Measurements from ENCODE around the gene HDAC9. TPM values are rescaled to one million over a fixed set of nuclear protein-coding genes. Genes with fewer than 3 reads are reported as not detected.

HDAC9 gene
- total RNA-seq: 0.48 and 0.52 TPM in 2 replicates

- intact Hi-C loops (cut with micrococcal nuclease): loop anchor here (1.0 kb wide), 1 partner anchor 43 kb away; no protein-coding TSS in a partner anchor
- Mint-ChIP-seq H3K27ac (peak within 1 kb of the TSS; percentile 59), H3K27me3 (ENCODE audit: low read depth) (no peaks in the 10 kb centered on the region), H3K4me1 (ENCODE audit: low read depth) (peaks cover 15% of the 10 kb centered on the region), H3K4me3 (ENCODE audit: low read depth) (peak within 1 kb of the TSS; percentile 24), H3K36me3 (ENCODE audit: low read depth) (no peaks in the 10 kb centered on the region), H3K9me3 (no peaks in the 10 kb centered on the region)
- no peak for DNase-seq (ENCODE audit: low spot score)
Observed at GRCh38 chr7:18495412-18496340, at the start of gene HDAC9. HDAC9 (plus strand) TSS chr7:18495749; CDS start chr7:18496303, 554 bp downstream.

- no peaks in the 10 kb centered on the region for H3K36me3 Mint-ChIP-seq (ENCODE audit: low read depth)
- H3K27ac Mint-ChIP-seq: no peak overlapping the region
- H3K4me3 Mint-ChIP-seq (ENCODE audit: low read depth): no peak overlapping the region
- no peak for DNase-seq (ENCODE audit: low spot score)
- no peaks in the 10 kb centered on the region for H3K9me3 Mint-ChIP-seq
- intact Hi-C loops (cut with micrococcal nuclease): no loop called here
- H3K27me3 Mint-ChIP-seq (ENCODE audit: low read depth): no peaks in the 10 kb centered on the region
- H3K4me1 Mint-ChIP-seq (ENCODE audit: low read depth): no peaks in the 10 kb centered on the region
Observed at GRCh38 chr7:18445916-18446520, 49.5 kb upstream of the HDAC9 start.

- H3K4me3 Mint-ChIP-seq (ENCODE audit: low read depth): no peak overlapping the region
- intact Hi-C loops (cut with micrococcal nuclease): no loop called here
- no peaks in the 10 kb centered on the region for H3K9me3 Mint-ChIP-seq
- no peaks in the 10 kb centered on the region for H3K4me1 Mint-ChIP-seq (ENCODE audit: low read depth)
- no peak for DNase-seq (ENCODE audit: low spot score)
- H3K36me3 Mint-ChIP-seq (ENCODE audit: low read depth): no peaks in the 10 kb centered on the region
- no peak overlapping the region for H3K27ac Mint-ChIP-seq
- H3K27me3 Mint-ChIP-seq (ENCODE audit: low read depth): no peaks in the 10 kb centered on the region
Observed at GRCh38 chr7:18450019-18450418, 45.5 kb upstream of the HDAC9 start.

- no peak overlapping the region for H3K4me3 Mint-ChIP-seq (ENCODE audit: low read depth)
- no peaks in the 10 kb centered on the region for H3K27me3 Mint-ChIP-seq (ENCODE audit: low read depth)
- no peak overlapping the region for H3K27ac Mint-ChIP-seq
- DNase-seq (ENCODE audit: low spot score): no peak
- H3K9me3 Mint-ChIP-seq: no peaks in the 10 kb centered on the region
- H3K4me1 Mint-ChIP-seq (ENCODE audit: low read depth): no peaks in the 10 kb centered on the region
- H3K36me3 Mint-ChIP-seq (ENCODE audit: low read depth): no peaks in the 10 kb centered on the region
- intact Hi-C loops (cut with micrococcal nuclease): no loop called here
Observed at GRCh38 chr7:18455606-18456005, 39.9 kb upstream of the HDAC9 start.

GRCh38 chr7:18457832-18458231 lies 37.7 kb upstream of the HDAC9 start:
- no peak overlapping the region for H3K4me3 Mint-ChIP-seq (ENCODE audit: low read depth)
- no peaks in the 10 kb centered on the region for H3K36me3 Mint-ChIP-seq (ENCODE audit: low read depth)
- intact Hi-C loops (cut with micrococcal nuclease): no loop called here
- no peaks in the 10 kb centered on the region for H3K9me3 Mint-ChIP-seq
- no peak overlapping the region for H3K27ac Mint-ChIP-seq
- no peak for DNase-seq (ENCODE audit: low spot score)
- no peaks in the 10 kb centered on the region for H3K27me3 Mint-ChIP-seq (ENCODE audit: low read depth)
- H3K4me1 Mint-ChIP-seq (ENCODE audit: low read depth): no peaks in the 10 kb centered on the region

- intact Hi-C loops (cut with micrococcal nuclease): no loop called here
- Mint-ChIP-seq H3K27me3 (ENCODE audit: low read depth) (no peaks in the 10 kb centered on the region), H3K36me3 (ENCODE audit: low read depth) (no peaks in the 10 kb centered on the region), H3K27ac (no peak overlapping the region), H3K4me3 (ENCODE audit: low read depth) (no peak overlapping the region), H3K4me1 (ENCODE audit: low read depth) (no peaks in the 10 kb centered on the region), H3K9me3 (no peaks in the 10 kb centered on the region)
- no peak for DNase-seq (ENCODE audit: low spot score)
Observed at GRCh38 chr7:18458830-18459229, 36.7 kb upstream of the HDAC9 start.

GRCh38 chr7:18459484-18460245 lies 35.9 kb upstream of the HDAC9 start:
- H3K4me3 Mint-ChIP-seq (ENCODE audit: low read depth): no peak overlapping the region
- no peak for DNase-seq (ENCODE audit: low spot score)
- intact Hi-C loops (cut with micrococcal nuclease): no loop called here
- H3K4me1 Mint-ChIP-seq (ENCODE audit: low read depth): no peaks in the 10 kb centered on the region
- no peaks in the 10 kb centered on the region for H3K36me3 Mint-ChIP-seq (ENCODE audit: low read depth)
- H3K27ac Mint-ChIP-seq: no peak overlapping the region
- H3K9me3 Mint-ChIP-seq: no peaks in the 10 kb centered on the region
- H3K27me3 Mint-ChIP-seq (ENCODE audit: low read depth): no peaks in the 10 kb centered on the region

- H3K36me3 Mint-ChIP-seq (ENCODE audit: low read depth): no peaks in the 10 kb centered on the region
- H3K27me3 Mint-ChIP-seq (ENCODE audit: low read depth): no peaks in the 10 kb centered on the region
- no peak overlapping the region for H3K4me3 Mint-ChIP-seq (ENCODE audit: low read depth)
- no peaks in the 10 kb centered on the region for H3K9me3 Mint-ChIP-seq
- DNase-seq (ENCODE audit: low spot score): no peak
- no peaks in the 10 kb centered on the region for H3K4me1 Mint-ChIP-seq (ENCODE audit: low read depth)
- H3K27ac Mint-ChIP-seq: no peak overlapping the region
- intact Hi-C loops (cut with micrococcal nuclease): no loop called here
Observed at GRCh38 chr7:18461785-18462467, 33.6 kb upstream of the HDAC9 start.

GRCh38 chr7:18464830-18465229 lies 30.7 kb upstream of the HDAC9 start:
- no peaks in the 10 kb centered on the region for H3K36me3 Mint-ChIP-seq (ENCODE audit: low read depth)

GRCh38 chr7:18467011-18467410 lies 28.5 kb upstream of the HDAC9 start:
- no peaks in the 10 kb centered on the region for H3K36me3 Mint-ChIP-seq (ENCODE audit: low read depth)
- H3K4me3 Mint-ChIP-seq (ENCODE audit: low read depth): no peak overlapping the region
- no peak overlapping the region for H3K27ac Mint-ChIP-seq
- no peaks in the 10 kb centered on the region for H3K9me3 Mint-ChIP-seq
- intact Hi-C loops (cut with micrococcal nuclease): no loop called here
- H3K4me1 Mint-ChIP-seq (ENCODE audit: low read depth): no peaks in the 10 kb centered on the region
- H3K27me3 Mint-ChIP-seq (ENCODE audit: low read depth): no peaks in the 10 kb centered on the region
- DNase-seq (ENCODE audit: low spot score): no peak

More at GRCh38 chr7:18464830-18465229, 30.7 kb upstream of the HDAC9 start:
- intact Hi-C loops (cut with micrococcal nuclease): no loop called here
- no peak overlapping the region for H3K4me3 Mint-ChIP-seq (ENCODE audit: low read depth)
- no peak overlapping the region for H3K27ac Mint-ChIP-seq
- no peaks in the 10 kb centered on the region for H3K4me1 Mint-ChIP-seq (ENCODE audit: low read depth)
- no peak for DNase-seq (ENCODE audit: low spot score)
- no peaks in the 10 kb centered on the region for H3K9me3 Mint-ChIP-seq
- H3K27me3 Mint-ChIP-seq (ENCODE audit: low read depth): no peaks in the 10 kb centered on the region

GRCh38 chr7:18468795-18469194 lies 26.8 kb upstream of the HDAC9 start:
- H3K4me3 Mint-ChIP-seq (ENCODE audit: low read depth): no peak overlapping the region
- no peaks in the 10 kb centered on the region for H3K9me3 Mint-ChIP-seq
- H3K36me3 Mint-ChIP-seq (ENCODE audit: low read depth): no peaks in the 10 kb centered on the region
- no peaks in the 10 kb centered on the region for H3K27me3 Mint-ChIP-seq (ENCODE audit: low read depth)
- intact Hi-C loops (cut with micrococcal nuclease): no loop called here
- no peaks in the 10 kb centered on the region for H3K4me1 Mint-ChIP-seq (ENCODE audit: low read depth)
- DNase-seq (ENCODE audit: low spot score): no peak
- H3K27ac Mint-ChIP-seq: no peak overlapping the region

GRCh38 chr7:18469316-18469715 lies 26.2 kb upstream of the HDAC9 start:
- Mint-ChIP-seq H3K27ac (no peak overlapping the region), H3K4me3 (ENCODE audit: low read depth) (no peak overlapping the region), H3K9me3 (no peaks in the 10 kb centered on the region), H3K4me1 (ENCODE audit: low read depth) (no peaks in the 10 kb centered on the region), H3K27me3 (ENCODE audit: low read depth) (no peaks in the 10 kb centered on the region), H3K36me3 (ENCODE audit: low read depth) (no peaks in the 10 kb centered on the region)
- intact Hi-C loops (cut with micrococcal nuclease): no loop called here
- no peak for DNase-seq (ENCODE audit: low spot score)
